LoVo (cell line): ENCODE results near the gene STON1.
"Not testable (repeated sequence)": the region's sequence is repeated elsewhere in the genome, so short reads cannot be mapped to it uniquely, and the experiment has no call there.

ENCODE experiments used
- DNase-seq: peaks from one replicate; pipeline ENCODE4 v3.0.0-alpha.2; 2016; ENCODE audit warnings: low spot score

The STON1 gene

DNA sequence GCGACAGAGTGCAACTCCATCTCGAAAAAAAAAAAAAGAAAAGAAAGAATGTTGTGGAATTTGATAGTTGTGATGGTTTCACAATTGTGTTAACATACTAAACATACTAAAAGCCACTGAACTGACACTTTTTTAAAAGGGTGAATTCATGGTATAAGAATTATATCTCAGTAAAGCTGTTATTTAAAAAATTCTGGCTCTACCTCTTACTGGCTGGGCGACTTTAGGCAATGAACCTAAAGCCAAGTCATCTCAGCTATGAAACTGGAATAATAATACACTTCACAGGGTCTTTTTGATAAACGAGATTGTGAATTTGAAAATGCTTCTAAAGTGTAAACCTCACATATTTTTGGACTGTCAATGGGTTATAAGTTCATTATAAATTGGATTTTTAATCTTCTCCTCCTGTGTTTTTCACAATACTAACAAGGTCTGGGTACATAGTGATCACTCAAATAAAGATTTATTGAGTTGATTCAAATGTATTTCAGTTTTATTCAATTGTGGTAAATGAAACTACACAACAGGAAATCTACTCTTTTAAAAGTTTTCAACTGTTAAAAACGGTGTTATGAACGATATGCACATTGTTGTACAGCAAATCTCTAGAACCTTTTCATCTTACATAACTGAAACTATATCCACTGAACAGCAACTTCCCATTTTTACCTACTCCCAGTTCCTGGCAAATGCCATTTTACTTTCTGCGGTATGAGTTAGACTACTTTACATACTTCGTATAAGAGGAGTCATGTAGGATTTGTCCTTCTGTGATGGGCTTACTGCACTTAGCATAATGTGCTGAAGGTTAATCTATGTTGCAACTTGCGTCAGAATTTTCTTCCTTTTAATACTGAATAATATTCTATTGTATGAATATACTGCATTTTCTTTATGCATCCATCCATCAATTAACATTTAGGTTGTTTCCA lies 44.7 kb downstream of the STON1 start:
- no peak for DNase-seq

- no peak for DNase-seq
Measured at GRCh38 chr2:48578313-48578712, 48.4 kb downstream of the STON1 start.

GRCh38 chr2:48583961-48584360 lies 54.0 kb downstream of the STON1 start:
- no peak for DNase-seq

DNA sequence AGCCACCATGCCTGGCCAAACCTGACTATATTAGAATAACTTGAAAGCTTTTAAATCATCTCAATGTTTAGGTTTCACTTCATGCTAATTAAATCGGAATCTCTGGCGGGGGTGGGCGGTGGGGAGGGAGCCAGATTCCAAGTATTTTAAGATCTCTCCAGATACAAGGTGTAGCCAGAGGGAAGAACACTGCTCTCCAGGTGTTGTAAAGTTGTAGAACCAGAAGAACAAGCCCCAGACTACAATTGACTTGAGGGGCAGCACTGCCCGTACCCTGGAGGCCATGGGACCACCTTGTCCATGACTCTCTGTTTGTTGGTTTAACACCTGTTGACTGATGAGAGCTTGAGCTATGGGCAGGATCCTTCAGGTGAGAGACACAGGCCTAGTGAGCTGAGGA lies 54.6 kb downstream of the STON1 start:
- no peak for DNase-seq

- DNase-seq = no peak
Measured at GRCh38 chr2:48586433-48586832, 56.5 kb downstream of the STON1 start.

GRCh38 chr2:48587560-48587959 lies 57.6 kb downstream of the STON1 start:
- no peak for DNase-seq

- no peak for DNase-seq
Measured at GRCh38 chr2:48587961-48588360, 58.0 kb downstream of the STON1 start.

DNA sequence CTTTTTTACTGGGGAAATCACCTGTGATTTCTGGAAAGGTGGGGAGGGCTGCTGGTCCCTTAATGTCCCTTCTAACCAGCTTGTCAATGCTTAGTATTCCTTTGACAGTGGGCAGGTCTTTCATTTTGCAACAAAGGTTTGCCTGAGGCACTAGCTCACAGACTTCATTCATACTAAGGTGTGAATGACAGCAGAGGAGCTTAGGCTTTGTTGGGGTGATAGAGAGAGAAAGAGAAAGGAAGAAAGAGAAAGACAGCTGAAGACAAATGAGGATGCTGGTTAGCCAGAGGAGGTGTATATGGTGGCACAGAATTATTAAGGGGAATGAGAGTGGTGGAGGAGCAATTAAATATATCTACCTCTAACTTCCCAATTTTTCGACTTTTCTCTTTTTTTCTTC lies 58.8 kb downstream of the STON1 start:
- DNase-seq = no peak

DNA sequence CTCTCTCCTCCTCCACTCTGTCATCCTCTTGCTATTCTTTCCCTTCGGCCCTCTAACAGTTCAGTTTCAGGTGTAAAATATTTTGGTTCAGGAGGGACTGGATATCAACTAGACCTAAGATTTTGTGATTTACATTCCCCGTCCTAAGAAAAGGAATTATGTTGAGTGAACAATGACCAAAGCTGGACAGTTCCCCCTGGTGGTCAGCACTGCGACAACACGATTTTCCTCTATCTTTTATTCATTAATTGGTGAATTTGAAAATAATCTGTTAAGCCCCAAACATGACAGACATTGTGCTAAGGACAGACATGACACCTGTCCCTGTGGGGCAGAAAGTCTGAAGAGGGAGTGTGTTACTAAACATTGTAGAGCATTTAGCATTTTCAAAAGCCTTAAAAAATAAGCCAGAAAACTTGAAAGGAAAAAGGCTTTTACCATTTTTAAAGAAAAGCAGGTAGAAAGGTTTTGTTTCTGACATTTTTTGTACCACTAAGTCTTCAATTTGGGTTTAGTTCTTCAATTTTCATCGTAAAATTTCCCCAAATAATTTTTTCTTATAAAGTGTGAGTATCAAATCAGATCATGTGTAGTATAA lies 59.3 kb downstream of the STON1 start:
- DNase-seq = peak; percentile 29

GRCh38 chr2:48590017-48590416 lies 60.1 kb downstream of the STON1 start:
- no peak for DNase-seq

DNA sequence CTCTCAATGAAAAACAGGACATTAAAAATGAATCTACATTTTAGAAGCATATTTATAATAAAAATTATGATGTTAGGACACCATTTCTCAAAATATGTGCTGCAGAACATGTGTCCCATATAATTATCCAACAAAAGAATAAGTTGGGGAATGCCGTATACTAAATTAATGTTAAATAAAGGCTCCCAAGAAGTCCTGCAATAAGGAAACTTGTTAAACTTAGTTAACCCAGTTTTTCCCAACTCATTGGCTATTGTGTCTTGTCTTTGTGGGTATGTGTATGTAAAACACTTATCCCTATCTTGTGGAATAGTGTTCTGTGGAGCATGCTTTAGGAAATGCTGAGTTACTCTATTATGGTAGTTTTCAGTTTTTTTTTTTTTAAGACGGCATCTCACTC lies 62.1 kb downstream of the STON1 start:
- DNase-seq = no peak

DNA sequence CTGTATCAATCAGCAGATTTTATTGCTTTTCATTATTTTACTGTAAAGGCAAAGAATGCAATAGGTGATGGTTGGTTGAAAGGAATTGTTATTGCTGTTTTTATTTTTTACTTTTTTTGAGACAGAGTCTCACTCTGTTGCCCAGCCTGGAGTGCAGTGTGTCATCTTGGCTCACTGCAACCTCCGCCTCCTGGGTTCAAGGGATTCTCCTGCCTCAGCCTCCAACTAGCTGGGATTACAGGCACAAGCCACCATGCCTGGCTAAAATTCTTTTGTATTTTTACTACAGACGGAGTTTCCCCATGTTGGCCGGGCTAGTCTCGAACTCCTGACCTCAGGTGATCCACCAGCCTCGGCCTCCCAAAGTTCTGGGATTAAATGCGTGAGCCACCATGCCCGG lies 66.8 kb downstream of the STON1 start:
- DNase-seq = not testable (repeated sequence)

- DNase-seq = no peak
Measured at GRCh38 chr2:48597492-48597891, 67.5 kb downstream of the STON1 start.

- peak; percentile 28 for DNase-seq
Measured at GRCh38 chr2:48600204-48600813, 70.4 kb downstream of the STON1 start.

GRCh38 chr2:48600917-48601316 lies 71.0 kb downstream of the STON1 start:
- DNase-seq = no peak

GRCh38 chr2:48601349-48601748 lies 71.4 kb downstream of the STON1 start:
- DNase-seq = no peak

- no peak for DNase-seq
Measured at GRCh38 chr2:48605482-48606175, 75.7 kb downstream of the STON1 start.

GRCh38 chr2:48607307-48608014 lies 77.5 kb downstream of the STON1 start:
- DNase-seq = peak; percentile 42

GRCh38 chr2:48613211-48613610 lies 83.3 kb downstream of the STON1 start:
- DNase-seq = no peak

GRCh38 chr2:48614581-48614980 lies 84.6 kb downstream of the STON1 start:
- DNase-seq = not testable (repeated sequence)

GRCh38 chr2:48617618-48618017 lies 87.7 kb downstream of the STON1 start, which contains the start of gene GTF2A1L:
TSS of gene GTF2A1L (plus strand) at chr2:48617856. CDS start at chr2:48617875, 19 bp downstream.
- DNase-seq = no peak

- DNase-seq = no peak
Measured at GRCh38 chr2:48619526-48619925, 89.6 kb downstream of the STON1 start.
